Right atrium auricular region (tissue), 2 donors: ENCODE measurements around the gene PPME1. TPM values are rescaled to one million over a fixed set of nuclear protein-coding genes. Genes with fewer than 3 reads are reported as not detected.
A peak's percentile ranks its signal among the peaks of the same experiment; 100 is the strongest.
"Not testable (repeated sequence)": the region's sequence is repeated elsewhere in the genome, so short reads cannot be mapped to it uniquely, and the experiment has no call there.

Experiments used
- DNase-seq: peaks from one replicate; pipeline ENCODE4 v3.0.0-alpha.2; 2019; ENCODE audit warnings: low spot score
- H3K27ac ChIP-seq, 2 donors: fragments of 200-600 bp; sonication (generic); 1 replicate in 1 of 2; 2 replicates in 1 of 2; pipeline ENCODE4 v1.5.1; 2016 to 2019
- H3K27me3 ChIP-seq, 2 donors: fragments of 200-600 bp; sonication (generic); one replicate each; pipeline versions ENCODE4 v1.5.1 to v1.6.0; 2017 to 2019
- H3K36me3 ChIP-seq: fragments of 200-600 bp; sonication (generic); one replicate; pipeline ENCODE4 v1.5.1; 2016
- H3K4me1 ChIP-seq, 2 donors: fragments of 200-600 bp; sonication (generic); one replicate each; pipeline versions ENCODE4 v1.5.1 to v1.6.0; 2017 to 2019
- H3K4me3 ChIP-seq, 2 donors: fragments of 200-600 bp; sonication (generic); 1 replicate in 1 of 2; 2 replicates in 1 of 2; pipeline ENCODE4 v1.5.1; 2017 to 2019; ENCODE audit warnings: mild to moderate bottlenecking in 1 of 2, moderate library complexity in 1 of 2
- H3K9me3 ChIP-seq, 2 donors: fragments of 200-600 bp; sonication (generic); one replicate each; pipeline ENCODE4 v1.5.1; 2019
- total RNA-seq, 2 donors: library from RNA; depleted of rRNA; stranded (reverse); fragments of >200 nt; gene quantifications; one replicate each; pipeline ENCODE4 v1.1.0, GENCODE V29; 2016
- TF ChIP-seq, protein P1 (sequence below), 2 donors: fragments of 200-600 bp; sonication (generic); IDR thresholded peaks; one replicate each; pipeline ENCODE4 v1.5.1; 2019; ENCODE audit warnings: antibody characterized with exemption in 2 of 2

PPME1 gene
- total RNA-seq, 2 donors from 2014 or later, result 30.1 to 35.0 TPM

DNA sequence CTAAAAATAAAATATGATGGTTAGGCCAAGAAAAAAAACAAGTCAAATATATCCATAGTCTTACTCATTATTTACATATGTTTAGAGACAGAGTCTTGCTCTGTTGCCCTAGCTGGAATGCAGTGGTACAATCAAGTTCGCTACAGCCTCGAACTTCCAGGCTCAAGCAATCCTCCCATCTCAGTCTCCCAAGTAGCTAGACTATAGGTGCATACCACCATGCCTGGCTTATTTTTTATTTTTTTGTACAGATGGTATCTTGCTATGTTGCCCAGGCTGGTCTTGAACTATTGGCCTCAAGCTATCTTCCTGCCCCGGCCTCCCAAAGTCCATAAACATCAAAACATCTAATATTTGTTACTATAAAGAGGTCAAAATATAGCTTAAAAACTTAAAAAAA, 36.4 kb upstream of the PPME1 start:
- Histone ChIP-seq H3K27ac (no peak overlapping the region), H3K4me1 (peaks cover 0 to 15% of the 10 kb centered on the region in 2 donors), H3K36me3 (peaks cover 3% of the 10 kb centered on the region), H3K9me3 (no peaks in the 10 kb centered on the region), H3K4me3 (no peak overlapping the region), H3K27me3 (no peaks in the 10 kb centered on the region)
- DNase-seq, result no peak
- TF ChIP-seq, protein P1, sequence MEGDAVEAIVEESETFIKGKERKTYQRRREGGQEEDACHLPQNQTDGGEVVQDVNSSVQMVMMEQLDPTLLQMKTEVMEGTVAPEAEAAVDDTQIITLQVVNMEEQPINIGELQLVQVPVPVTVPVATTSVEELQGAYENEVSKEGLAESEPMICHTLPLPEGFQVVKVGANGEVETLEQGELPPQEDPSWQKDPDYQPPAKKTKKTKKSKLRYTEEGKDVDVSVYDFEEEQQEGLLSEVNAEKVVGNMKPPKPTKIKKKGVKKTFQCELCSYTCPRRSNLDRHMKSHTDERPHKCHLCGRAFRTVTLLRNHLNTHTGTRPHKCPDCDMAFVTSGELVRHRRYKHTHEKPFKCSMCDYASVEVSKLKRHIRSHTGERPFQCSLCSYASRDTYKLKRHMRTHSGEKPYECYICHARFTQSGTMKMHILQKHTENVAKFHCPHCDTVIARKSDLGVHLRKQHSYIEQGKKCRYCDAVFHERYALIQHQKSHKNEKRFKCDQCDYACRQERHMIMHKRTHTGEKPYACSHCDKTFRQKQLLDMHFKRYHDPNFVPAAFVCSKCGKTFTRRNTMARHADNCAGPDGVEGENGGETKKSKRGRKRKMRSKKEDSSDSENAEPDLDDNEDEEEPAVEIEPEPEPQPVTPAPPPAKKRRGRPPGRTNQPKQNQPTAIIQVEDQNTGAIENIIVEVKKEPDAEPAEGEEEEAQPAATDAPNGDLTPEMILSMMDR (IDR thresholded peaks at IDR 0.05), result no peak

DNA sequence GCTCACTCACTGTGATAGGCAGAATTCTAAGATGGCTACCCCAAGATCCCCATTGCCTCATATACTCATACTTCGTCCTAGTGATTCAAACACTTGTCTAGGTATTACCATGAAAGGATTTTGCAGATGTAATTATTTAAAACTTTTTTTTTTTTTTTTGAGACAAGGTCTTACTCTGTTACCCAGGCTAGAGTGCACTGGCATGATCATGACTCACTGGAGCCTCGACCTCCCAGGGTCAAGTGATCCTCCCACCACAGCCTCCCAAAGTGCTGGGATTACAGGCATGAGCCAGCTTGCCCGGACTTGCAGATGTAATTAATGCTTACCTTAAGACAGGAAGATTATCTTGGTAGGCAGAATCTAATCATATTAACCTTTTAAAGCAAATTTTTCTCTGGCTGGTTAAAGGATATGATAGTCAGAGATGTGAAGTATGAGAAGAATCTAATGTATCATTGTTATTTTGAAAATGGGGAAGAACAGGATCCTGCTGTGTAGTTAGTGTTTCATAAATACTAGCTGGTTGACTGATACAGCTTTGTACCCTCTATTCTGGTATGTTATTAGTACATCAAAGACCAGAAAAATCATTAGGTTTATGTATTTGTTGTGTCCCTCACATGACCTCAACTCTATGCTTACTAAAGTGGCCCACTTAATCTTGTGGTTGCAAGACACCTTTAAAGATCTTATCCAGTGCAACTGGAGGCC, 35.8 kb upstream of the PPME1 start:
- H3K27me3 ChIP-seq, result no peaks in the 10 kb centered on the region
- H3K4me1 ChIP-seq, result peaks cover 0 to 15% of the 10 kb centered on the region in 2 donors
- no peak overlapping the region for H3K4me3 ChIP-seq
- no peak overlapping the region for H3K27ac ChIP-seq
- H3K9me3 ChIP-seq, result no peaks in the 10 kb centered on the region
- H3K36me3 ChIP-seq, result peaks cover 3% of the 10 kb centered on the region
- DNase-seq, result no peak
- TF ChIP-seq, protein P1 (IDR thresholded peaks at IDR 0.05), result no peak

DNA sequence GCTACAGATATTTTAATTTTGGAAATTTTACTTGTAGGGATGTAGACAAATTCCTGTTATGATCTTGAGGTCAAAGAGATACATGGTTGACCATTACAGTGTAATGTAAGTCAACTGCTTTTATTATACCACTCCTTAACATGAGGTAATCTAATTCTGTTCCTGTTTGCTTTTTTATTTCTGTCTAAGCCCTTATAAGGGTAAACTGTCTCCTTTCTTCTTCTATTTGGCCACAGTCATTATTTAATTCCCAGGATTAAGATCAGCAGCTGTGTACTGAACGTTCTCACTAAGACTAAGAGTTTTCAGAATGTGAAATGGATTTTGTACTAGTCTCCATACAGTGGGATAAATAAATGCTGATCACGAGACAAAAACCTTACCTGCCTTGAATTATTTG, 33.1 kb upstream of the PPME1 start:
- Histone ChIP-seq H3K27me3 (no peaks in the 10 kb centered on the region), H3K4me1 (peaks cover 0 to 15% of the 10 kb centered on the region in 2 donors), H3K9me3 (no peaks in the 10 kb centered on the region), H3K4me3 (no peak overlapping the region), H3K36me3 (peaks cover 3% of the 10 kb centered on the region), H3K27ac (peak overlapping the region; percentile 36 to 74)
- no peak for DNase-seq
- TF ChIP-seq, protein P1 (IDR thresholded peaks at IDR 0.05), result no peak

DNA sequence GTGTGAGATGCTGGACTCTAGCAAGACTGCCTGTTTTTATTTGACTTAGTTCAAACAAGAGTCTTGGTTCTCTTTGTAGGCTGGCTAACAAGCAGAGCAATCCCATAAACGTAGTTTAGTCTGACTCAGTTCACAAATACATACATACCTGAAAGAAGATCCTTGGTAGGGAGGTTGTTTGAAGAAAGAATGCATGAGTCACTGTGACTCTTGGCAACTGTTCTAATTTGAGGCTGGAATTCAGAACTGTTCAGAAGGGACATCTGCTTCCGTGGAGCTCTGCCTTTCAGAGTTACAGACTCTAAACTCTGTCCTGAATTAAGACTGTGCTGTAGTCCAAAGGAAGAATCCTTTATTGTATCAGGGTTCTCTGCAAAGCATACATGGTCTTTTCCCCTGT, 32.5 kb upstream of the PPME1 start:
- Histone ChIP-seq H3K4me1 (peaks cover 0 to 15% of the 10 kb centered on the region in 2 donors), H3K4me3 (no peak overlapping the region), H3K27me3 (no peaks in the 10 kb centered on the region), H3K36me3 (peaks cover 3% of the 10 kb centered on the region), H3K27ac (peak overlapping the region; percentile 36 to 74), H3K9me3 (no peaks in the 10 kb centered on the region)
- TF ChIP-seq, protein P1 (IDR thresholded peaks at IDR 0.05), result no peak
- no peak for DNase-seq

DNA sequence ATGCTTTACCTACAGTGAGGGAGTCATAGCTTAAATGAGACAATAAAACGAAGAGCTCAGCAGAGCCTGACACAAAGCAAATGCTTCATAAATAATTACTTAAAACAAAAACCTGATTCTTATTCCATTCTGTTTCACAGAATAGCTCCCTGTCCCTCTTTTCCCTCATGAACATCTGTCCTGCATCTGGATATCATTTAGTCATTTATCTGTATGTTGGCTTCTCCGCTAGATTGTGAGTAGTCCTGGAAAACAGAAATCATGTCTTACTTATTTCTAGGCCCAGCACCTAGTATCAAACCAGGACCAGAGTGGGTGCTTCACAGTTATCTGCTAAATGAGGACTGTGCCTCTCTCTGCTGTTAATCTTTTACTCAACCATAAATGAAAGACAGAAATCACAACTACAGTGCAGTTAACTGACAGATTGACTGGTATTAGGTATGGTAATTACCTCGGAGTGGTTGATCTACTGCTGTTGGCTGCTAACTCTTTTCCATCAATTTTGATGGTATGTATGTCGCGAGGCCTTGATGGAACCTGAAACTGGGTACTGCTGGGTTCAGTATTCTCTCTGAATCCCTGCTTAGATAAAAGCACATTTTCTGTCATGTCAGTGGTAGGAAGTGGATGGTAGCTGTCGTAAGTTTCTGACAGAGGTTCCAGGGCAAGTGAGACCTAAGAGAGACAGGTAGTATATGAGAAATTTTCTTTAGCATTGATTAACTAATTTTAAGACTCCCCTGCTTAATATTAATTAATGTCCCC, 31.8 kb upstream of the PPME1 start:
- Histone ChIP-seq H3K4me3 (no peak overlapping the region), H3K4me1 (peaks cover 0 to 15% of the 10 kb centered on the region in 2 donors), H3K27me3 (no peaks in the 10 kb centered on the region), H3K27ac (peak overlapping the region; percentile 36 to 74), H3K9me3 (no peaks in the 10 kb centered on the region), H3K36me3 (peaks cover 3% of the 10 kb centered on the region)
- no peak for DNase-seq
- TF ChIP-seq, protein P1 (IDR thresholded peaks at IDR 0.05), result no peak

DNA sequence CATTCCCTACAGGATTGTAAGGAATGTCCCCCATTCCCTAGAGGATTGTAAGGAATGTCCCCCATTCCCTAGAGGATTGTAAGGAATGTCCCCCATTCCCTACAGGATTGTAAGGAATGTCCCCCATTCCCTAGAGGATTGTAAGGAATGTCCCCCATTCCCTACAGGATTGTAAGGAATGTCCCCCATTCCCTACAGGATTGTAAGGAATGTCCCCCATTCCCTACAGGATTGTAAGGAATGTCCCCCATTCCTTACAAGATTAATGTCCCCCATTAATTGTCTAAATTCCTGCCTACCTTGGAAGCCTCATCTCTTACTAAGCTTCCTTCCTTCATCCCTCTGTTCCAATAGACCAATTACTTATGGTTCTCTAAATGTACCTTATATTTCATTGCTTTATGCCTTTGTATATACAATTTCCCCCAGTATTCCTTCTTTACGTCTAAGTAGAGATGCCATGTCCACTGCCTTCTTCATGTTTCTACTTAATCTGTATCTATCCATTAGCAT, 31.1 kb upstream of the PPME1 start:
- H3K36me3 ChIP-seq, DNase-seq, H3K4me3 ChIP-seq, H3K27me3 ChIP-seq, H3K9me3 ChIP-seq: not testable (repeated sequence)
- H3K4me1 ChIP-seq, result peaks cover 0 to 15% of the 10 kb centered on the region in 2 donors
- H3K27ac ChIP-seq, result peak overlapping the region in 1 of 2 donors; percentile 74
